Colonic mucosa (tissue), 4 donors: ENCODE measurements around the gene KRTAP22-2. TPM values are rescaled to one million over a fixed set of nuclear protein-coding genes. Genes with fewer than 3 reads are reported as not detected.

Source experiments
- DNase-seq: peaks from one replicate; pipeline ENCODE4 v3.0.0-alpha.2; 2020
- H3K27ac ChIP-seq: fragments of 200-600 bp; one replicate; pipeline ENCODE4 v1.8.0; 2021
- H3K27me3 ChIP-seq: fragments of 200-600 bp; one replicate; pipeline ENCODE4 v1.8.0; 2021
- H3K36me3 ChIP-seq: fragments of 200-600 bp; one replicate; pipeline ENCODE4 v1.8.0; 2021
- H3K4me1 ChIP-seq: fragments of 200-600 bp; one replicate; pipeline ENCODE4 v1.8.0; 2021; ENCODE audit warnings: mild to moderate bottlenecking
- H3K4me3 ChIP-seq: fragments of 200-600 bp; one replicate; pipeline ENCODE4 v1.8.0; 2021
- H3K9ac ChIP-seq, 2 donors: one replicate each; pipeline ENCODE4 v1.7.0; 2013; ENCODE audit warnings: control low read depth in 2 of 2, low read depth in 2 of 2, low read length in 2 of 2
- H3K9me3 ChIP-seq: fragments of 200-600 bp; one replicate; pipeline ENCODE4 v1.8.0; 2021
- intact Hi-C: fragments of 100-400 bp; cut with DNase I; formaldehyde crosslinking; loops from one replicate; pipeline ENCODE4 v1.14.1; 2022
- total RNA-seq, 2 donors: library from RNA; stranded (reverse); fragmentation: NEBNext Ultra II Directional in 1 of 2; extraction: Animal tissue kit (Norgen Biotek cat#: 25700) in 1 of 2; gene quantifications; one replicate each; pipeline ENCODE4 v1.2.1, GENCODE V29; 2021
- TF ChIP-seq, protein P1 (sequence below): fragments of 200-600 bp; IDR thresholded peaks from one replicate; pipeline ENCODE4 v1.8.0; 2022; ENCODE audit warnings: antibody characterized with exemption, mild to moderate bottlenecking
- donor health status: healthy.
- donor health status: DM: no; HTN: no; CAD: no.
- donor health status: DM: no; HTN: no; CAD: no.

KRTAP22-2 gene
- total RNA-seq, 2 donors from 2014 or later, result not detected

DNA sequence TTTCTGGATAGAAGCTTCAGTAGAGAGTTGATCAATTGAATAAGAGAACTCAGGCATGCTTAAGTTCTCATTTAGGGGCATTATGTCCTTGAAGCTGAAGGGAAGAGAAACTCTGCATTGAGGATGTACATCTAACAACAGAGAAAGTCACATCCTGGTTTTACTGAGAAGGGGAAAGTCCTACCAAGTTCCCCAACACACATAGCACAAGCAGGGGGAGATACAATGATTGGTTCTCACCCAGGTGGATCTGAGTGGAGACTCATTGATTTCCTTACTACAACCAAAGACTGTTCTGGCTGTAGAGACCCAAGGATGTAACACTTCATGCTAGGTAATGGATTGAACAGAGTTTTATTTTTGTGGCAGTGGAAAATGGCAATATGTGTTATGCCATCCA lies 25.0 kb upstream of the KRTAP22-2 start:
- H3K4me1 ChIP-seq, result no peaks in the 10 kb centered on the region
- H3K27ac ChIP-seq, result no peak overlapping the region
- intact Hi-C loops, result no loop called here
- DNase-seq, result no peak
- no peaks in the 10 kb centered on the region for H3K9me3 ChIP-seq
- H3K36me3 ChIP-seq, result no peaks in the 10 kb centered on the region
- no peak overlapping the region for H3K4me3 ChIP-seq
- H3K27me3 ChIP-seq, result no peaks in the 10 kb centered on the region
- H3K9ac ChIP-seq, result no peak overlapping the region
- TF ChIP-seq, protein P1, sequence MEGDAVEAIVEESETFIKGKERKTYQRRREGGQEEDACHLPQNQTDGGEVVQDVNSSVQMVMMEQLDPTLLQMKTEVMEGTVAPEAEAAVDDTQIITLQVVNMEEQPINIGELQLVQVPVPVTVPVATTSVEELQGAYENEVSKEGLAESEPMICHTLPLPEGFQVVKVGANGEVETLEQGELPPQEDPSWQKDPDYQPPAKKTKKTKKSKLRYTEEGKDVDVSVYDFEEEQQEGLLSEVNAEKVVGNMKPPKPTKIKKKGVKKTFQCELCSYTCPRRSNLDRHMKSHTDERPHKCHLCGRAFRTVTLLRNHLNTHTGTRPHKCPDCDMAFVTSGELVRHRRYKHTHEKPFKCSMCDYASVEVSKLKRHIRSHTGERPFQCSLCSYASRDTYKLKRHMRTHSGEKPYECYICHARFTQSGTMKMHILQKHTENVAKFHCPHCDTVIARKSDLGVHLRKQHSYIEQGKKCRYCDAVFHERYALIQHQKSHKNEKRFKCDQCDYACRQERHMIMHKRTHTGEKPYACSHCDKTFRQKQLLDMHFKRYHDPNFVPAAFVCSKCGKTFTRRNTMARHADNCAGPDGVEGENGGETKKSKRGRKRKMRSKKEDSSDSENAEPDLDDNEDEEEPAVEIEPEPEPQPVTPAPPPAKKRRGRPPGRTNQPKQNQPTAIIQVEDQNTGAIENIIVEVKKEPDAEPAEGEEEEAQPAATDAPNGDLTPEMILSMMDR, result no peak

GRCh38 chr21:30613836-30614235 lies 23.6 kb upstream of the KRTAP22-2 start, which contains the start of gene KRTAP6-1:
Gene KRTAP6-1, minus strand, starts transcription at chr21:30613930. Its CDS starts 26 bp downstream, at chr21:30613904.
- Histone ChIP-seq H3K36me3 (no peaks in the 10 kb centered on the region), H3K9me3 (peaks cover 2% of the 10 kb centered on the region), H3K27me3 (no peaks in the 10 kb centered on the region), H3K4me3 (no peak within 1 kb of the TSS), H3K27ac (no peak within 1 kb of the TSS), H3K4me1 (no peaks in the 10 kb centered on the region), H3K9ac (no peak within 1 kb of the TSS)
- DNase-seq, result no peak
- intact Hi-C loops, result no loop called here
- TF ChIP-seq, protein P1, result no peak

DNA sequence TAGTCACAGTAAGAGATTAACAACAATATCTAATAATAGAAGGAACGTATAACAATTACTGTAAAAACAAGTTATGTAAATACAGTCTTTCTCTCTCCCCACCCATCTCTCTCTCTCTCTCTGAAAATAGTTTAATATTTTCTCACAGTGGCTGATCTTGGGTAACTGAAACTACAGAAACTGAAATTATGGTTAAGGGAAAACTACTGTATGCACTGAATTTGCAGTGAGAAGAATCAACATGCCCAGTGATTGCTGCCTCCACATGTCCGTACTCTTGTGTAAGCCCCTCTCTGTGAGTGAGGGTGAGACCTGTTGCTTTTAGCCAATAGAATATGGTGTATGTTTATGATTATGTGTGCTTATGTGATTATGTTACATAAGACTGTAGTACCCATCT lies 21.9 kb upstream of the KRTAP22-2 start:
- Histone ChIP-seq H3K9ac (no peak overlapping the region), H3K36me3 (no peaks in the 10 kb centered on the region), H3K4me1 (no peaks in the 10 kb centered on the region), H3K27ac (no peak overlapping the region), H3K9me3 (peaks cover 2% of the 10 kb centered on the region), H3K27me3 (no peaks in the 10 kb centered on the region), H3K4me3 (no peak overlapping the region)
- no peak for DNase-seq
- TF ChIP-seq, protein P1, result no peak
- intact Hi-C loops, result no loop called here

DNA sequence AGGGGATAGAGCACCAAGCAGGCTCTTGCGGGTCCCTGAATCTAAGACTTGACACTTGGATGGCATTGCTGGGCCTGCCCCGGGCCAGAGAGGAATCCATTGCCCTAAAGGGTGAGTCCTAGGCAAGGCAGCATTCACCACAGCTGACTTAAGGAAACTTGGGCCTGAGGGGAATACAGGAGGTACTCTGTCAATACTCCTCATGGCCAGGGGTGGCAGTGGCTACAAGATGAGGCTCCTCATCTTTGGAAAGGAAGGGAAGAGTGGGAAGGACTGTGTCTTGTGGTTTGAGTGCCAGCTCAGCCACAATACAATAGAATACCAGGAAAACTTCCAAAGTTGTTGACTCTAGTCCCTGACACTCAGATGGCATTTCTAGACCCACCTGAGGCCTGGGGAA lies 15.8 kb upstream of the KRTAP22-2 start:
- Histone ChIP-seq H3K36me3 (no peaks in the 10 kb centered on the region), H3K4me1 (no peaks in the 10 kb centered on the region), H3K9ac (no peak overlapping the region), H3K27me3 (no peaks in the 10 kb centered on the region), H3K27ac (no peak overlapping the region), H3K9me3 (peaks cover 2% of the 10 kb centered on the region), H3K4me3 (no peak overlapping the region)
- intact Hi-C loops, result no loop called here
- DNase-seq, result no peak
- TF ChIP-seq, protein P1, result no peak

DNA sequence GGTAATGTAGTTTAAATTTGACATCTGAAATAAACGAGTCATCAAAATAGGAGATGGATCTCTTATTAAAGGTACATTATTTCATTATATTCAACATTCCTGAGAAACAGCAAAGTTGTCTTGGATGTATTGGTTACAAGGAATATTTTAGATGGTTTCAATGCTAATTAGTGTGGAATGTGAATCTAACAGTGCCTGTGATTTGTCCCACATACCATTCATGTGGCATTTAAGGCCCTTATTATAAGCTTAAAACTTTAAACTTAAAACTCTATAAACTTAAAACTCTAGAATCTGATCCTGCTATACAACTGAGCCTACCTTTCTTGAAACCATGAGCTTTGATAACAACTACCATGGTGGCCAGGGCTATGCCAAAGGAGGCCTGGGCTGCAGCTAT lies 10.6 kb upstream of the KRTAP22-2 start, which contains the start of gene KRTAP22-1:
KRTAP22-1 (plus strand) TSS at position 301 of the 400 bp plus-strand sequence.
- TF ChIP-seq, protein P1, result no peak
- H3K9ac ChIP-seq, result no peak within 1 kb of the TSS
- H3K9me3 ChIP-seq, result no peaks in the 10 kb centered on the region
- no peaks in the 10 kb centered on the region for H3K36me3 ChIP-seq
- no peaks in the 10 kb centered on the region for H3K27me3 ChIP-seq
- intact Hi-C loops, result no loop called here
- H3K27ac ChIP-seq, result no peak within 1 kb of the TSS
- DNase-seq, result no peak
- no peaks in the 10 kb centered on the region for H3K4me1 ChIP-seq
- no peak within 1 kb of the TSS for H3K4me3 ChIP-seq

DNA sequence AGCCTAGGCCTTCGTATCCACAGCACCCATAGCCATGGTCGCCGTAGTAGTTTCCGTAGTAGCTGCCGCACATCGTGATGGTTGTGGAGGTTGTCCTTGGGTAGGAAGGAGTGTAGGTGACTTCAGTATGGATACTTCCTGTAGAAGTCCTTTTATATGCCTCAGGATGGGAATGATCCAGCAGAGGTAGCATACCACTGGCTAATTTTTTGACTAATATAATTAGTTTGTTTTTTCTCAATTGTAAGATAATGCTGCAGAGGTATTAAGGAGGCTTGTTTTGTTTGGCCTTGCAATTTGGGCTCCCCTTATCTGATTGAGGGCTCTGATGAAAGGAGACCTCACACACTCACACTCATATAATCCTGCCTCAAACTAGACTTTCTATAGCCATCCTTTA lies 8.6 kb upstream of the KRTAP22-2 start, which contains the start of gene KRTAP6-2:
KRTAP6-2 (minus strand) TSS at position 101 of the 400 bp plus-strand sequence; CDS start at position 73, 28 bp downstream.
- H3K36me3 ChIP-seq, result no peaks in the 10 kb centered on the region
- H3K9ac ChIP-seq, result no peak within 1 kb of the TSS
- H3K4me1 ChIP-seq, result no peaks in the 10 kb centered on the region
- no peaks in the 10 kb centered on the region for H3K9me3 ChIP-seq
- intact Hi-C loops, result no loop called here
- DNase-seq, result no peak
- TF ChIP-seq, protein P1, result no peak
- H3K27me3 ChIP-seq, result no peaks in the 10 kb centered on the region
- H3K4me3 ChIP-seq, result no peak within 1 kb of the TSS
- no peak within 1 kb of the TSS for H3K27ac ChIP-seq
